Activated CD8-positive, alpha-beta memory T cell treated with anti-CD3 and anti-CD28 coated beads for 1 hour (primary cell): Measurements from ENCODE around the gene TEX2.
"Not testable (repeated sequence)": the region's sequence is repeated elsewhere in the genome, so short reads cannot be mapped to it uniquely, and the experiment has no call there.

Source experiments
- DNase-seq, 2 donors: peaks; one replicate each; pipeline ENCODE4 v3.0.0-alpha.2; 2020; ENCODE audit warnings: low read depth in 1 of 2; ENCODE audit errors: extremely low read depth in 1 of 2

TEX2 gene

GRCh38 chr17:64240741-64241347 lies 22.2 kb downstream of the TEX2 start:
- no peak for DNase-seq

GRCh38 chr17:64240261-64240740 lies 22.8 kb downstream of the TEX2 start:
- DNase-seq: no peak

GRCh38 chr17:64238449-64238848 lies 24.6 kb downstream of the TEX2 start:
- not testable (repeated sequence) for DNase-seq

GRCh38 chr17:64236827-64237403 lies 26.1 kb downstream of the TEX2 start:
- DNase-seq: no peak

GRCh38 chr17:64234961-64235360 lies 28.1 kb downstream of the TEX2 start:
- no peak for DNase-seq

GRCh38 chr17:64232466-64233262 lies 30.4 kb downstream of the TEX2 start:
- no peak for DNase-seq

- no peak for DNase-seq
Measured at GRCh38 chr17:64231567-64232141, 31.4 kb downstream of the TEX2 start.

- no peak for DNase-seq
Measured at GRCh38 chr17:64230791-64231408, 32.2 kb downstream of the TEX2 start.

GRCh38 chr17:64229815-64230728 lies 33.0 kb downstream of the TEX2 start:
- DNase-seq: no peak

- no peak for DNase-seq
Measured at GRCh38 chr17:64226132-64226531, 36.9 kb downstream of the TEX2 start.

GRCh38 chr17:64225410-64225809 lies 37.6 kb downstream of the TEX2 start:
- no peak for DNase-seq

- DNase-seq: no peak
Measured at GRCh38 chr17:64223931-64224629, 39.0 kb downstream of the TEX2 start.

GRCh38 chr17:64223283-64223682 lies 39.8 kb downstream of the TEX2 start:
- no peak for DNase-seq

GRCh38 chr17:64221679-64222078 lies 41.4 kb downstream of the TEX2 start:
- no peak for DNase-seq

GRCh38 chr17:64220604-64221003 lies 42.5 kb downstream of the TEX2 start:
- not testable (repeated sequence) for DNase-seq

GRCh38 chr17:64219571-64219970 lies 43.5 kb downstream of the TEX2 start:
- DNase-seq: no peak

GRCh38 chr17:64218066-64218465 lies 45.0 kb downstream of the TEX2 start:
- DNase-seq: no peak

- no peak for DNase-seq
Measured at GRCh38 chr17:64217249-64217691, 45.8 kb downstream of the TEX2 start.
